ENCODE results near the gene ZNF384. TPM values are rescaled to one million over a fixed set of nuclear protein-coding genes. Genes with fewer than 3 reads are reported as not detected.

Gene ZNF384
- total RNA-seq, 1 experiment from 2014 or later, result 18.9 TPM

GRCh38 chr12:6662906-6663742 lies 26.1 kb downstream of the ZNF384 start, which contains the start of gene ING4:
Gene ING4 (minus strand): TSS chr12:6663119. CDS start chr12:6663101, 18 bp downstream.
- DNase-seq (ENCODE audit: extremely low read depth, low read depth), result peak; percentile 98

GRCh38 chr12:6662602-6662905 lies 26.6 kb downstream of the ZNF384 start:
- DNase-seq (ENCODE audit: extremely low read depth, low read depth), result no peak

GRCh38 chr12:6653987-6654386 lies 35.2 kb downstream of the ZNF384 start:
- DNase-seq (ENCODE audit: extremely low read depth, low read depth), result no peak

GRCh38 chr12:6653342-6653741 lies 35.8 kb downstream of the ZNF384 start:
- DNase-seq (ENCODE audit: extremely low read depth, low read depth), result no peak

- no peak for DNase-seq (ENCODE audit: extremely low read depth, low read depth)
These were observed 36.8 kb downstream of the ZNF384 start for GRCh38 chr12:6652391-6652790.

GRCh38 chr12:6650832-6651231 lies 38.3 kb downstream of the ZNF384 start:
- DNase-seq (ENCODE audit: extremely low read depth, low read depth), result no peak

GRCh38 chr12:6647083-6647604 lies 42.0 kb downstream of the ZNF384 start, which contains the start of gene ACRBP:
Gene ACRBP (minus strand): TSS chr12:6647432. CDS start chr12:6647366, 66 bp downstream.
- DNase-seq (ENCODE audit: extremely low read depth, low read depth), result peak; percentile 27

GRCh38 chr12:6646276-6647082 lies 42.7 kb downstream of the ZNF384 start:
- DNase-seq (ENCODE audit: extremely low read depth, low read depth), result no peak

GRCh38 chr12:6644903-6645302 lies 44.3 kb downstream of the ZNF384 start:
- DNase-seq (ENCODE audit: extremely low read depth, low read depth), result no peak

- no peak for DNase-seq (ENCODE audit: extremely low read depth, low read depth)
These were observed 44.9 kb downstream of the ZNF384 start for GRCh38 chr12:6644257-6644596.

- DNase-seq (ENCODE audit: extremely low read depth, low read depth), result no peak
These were observed 45.5 kb downstream of the ZNF384 start for GRCh38 chr12:6643569-6644256.

- no peak for DNase-seq (ENCODE audit: extremely low read depth, low read depth)
These were observed 48.0 kb downstream of the ZNF384 start for GRCh38 chr12:6641131-6641530.

- no peak for DNase-seq (ENCODE audit: extremely low read depth, low read depth)
These were observed 48.7 kb downstream of the ZNF384 start for GRCh38 chr12:6640497-6640896.

GRCh38 chr12:6639151-6639801 lies 49.9 kb downstream of the ZNF384 start:
- no peak for DNase-seq (ENCODE audit: extremely low read depth, low read depth)

GRCh38 chr12:6638305-6638704 lies 50.9 kb downstream of the ZNF384 start:
- DNase-seq (ENCODE audit: extremely low read depth, low read depth), result no peak

- DNase-seq (ENCODE audit: extremely low read depth, low read depth), result no peak
These were observed 53.2 kb downstream of the ZNF384 start, which contains the start of gene LPAR5 for GRCh38 chr12:6635856-6636531. Gene LPAR5 (minus strand): TSS chr12:6635959. CDS start chr12:6621248, 14,711 bp downstream.

GRCh38 chr12:6635375-6635855 lies 53.8 kb downstream of the ZNF384 start:
- DNase-seq (ENCODE audit: extremely low read depth, low read depth), result no peak

- no peak for DNase-seq (ENCODE audit: extremely low read depth, low read depth)
These were observed 56.9 kb downstream of the ZNF384 start for GRCh38 chr12:6632026-6632983.
